Endothelial cell of umbilical vein (primary cell): Measurements from ENCODE around the gene RIT2.

Source experiments
- POLR2A ChIP-seq: IDR thresholded peaks from 2 replicates; pipeline ENCODE4 v1.6.1; 2012; ENCODE audit warnings: low read depth, mild to moderate bottlenecking, control low read depth, low read length
- TF ChIP-seq, protein P1 (sequence below), 2 donors: IDR thresholded peaks; 1 replicate in 1 of 2; 2 replicates in 1 of 2; pipeline ENCODE4 v1.5.1; 2011; ENCODE audit warnings: low read length in 2 of 2, mild to moderate bottlenecking in 2 of 2, moderate library complexity in 2 of 2, control low read depth in 1 of 2, inconsistent platforms in 1 of 2, low read depth in 1 of 2; ENCODE audit not compliant: insufficient read depth in 1 of 2; ENCODE audit errors: extremely low read depth in 1 of 2

DNA sequence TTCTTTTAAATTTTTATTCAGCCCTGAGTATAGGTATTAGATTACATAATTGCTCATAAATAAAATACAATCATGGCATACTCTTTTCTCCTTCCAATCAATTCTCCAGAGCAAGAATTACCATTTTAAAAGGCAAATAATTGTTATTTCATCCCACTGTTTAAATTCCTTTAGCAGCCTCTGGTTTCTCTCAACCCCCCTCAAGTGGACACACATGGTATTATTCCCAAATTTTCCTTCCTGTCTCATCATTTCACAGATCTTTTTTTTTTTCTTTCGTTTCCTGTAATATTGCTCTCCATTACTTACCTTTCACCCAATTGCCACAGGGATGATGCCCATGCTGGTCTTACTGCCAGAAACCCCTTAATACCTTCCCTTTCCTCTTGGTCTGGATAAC lies 385.2 kb downstream of the RIT2 start:
- TF ChIP-seq, protein P1, sequence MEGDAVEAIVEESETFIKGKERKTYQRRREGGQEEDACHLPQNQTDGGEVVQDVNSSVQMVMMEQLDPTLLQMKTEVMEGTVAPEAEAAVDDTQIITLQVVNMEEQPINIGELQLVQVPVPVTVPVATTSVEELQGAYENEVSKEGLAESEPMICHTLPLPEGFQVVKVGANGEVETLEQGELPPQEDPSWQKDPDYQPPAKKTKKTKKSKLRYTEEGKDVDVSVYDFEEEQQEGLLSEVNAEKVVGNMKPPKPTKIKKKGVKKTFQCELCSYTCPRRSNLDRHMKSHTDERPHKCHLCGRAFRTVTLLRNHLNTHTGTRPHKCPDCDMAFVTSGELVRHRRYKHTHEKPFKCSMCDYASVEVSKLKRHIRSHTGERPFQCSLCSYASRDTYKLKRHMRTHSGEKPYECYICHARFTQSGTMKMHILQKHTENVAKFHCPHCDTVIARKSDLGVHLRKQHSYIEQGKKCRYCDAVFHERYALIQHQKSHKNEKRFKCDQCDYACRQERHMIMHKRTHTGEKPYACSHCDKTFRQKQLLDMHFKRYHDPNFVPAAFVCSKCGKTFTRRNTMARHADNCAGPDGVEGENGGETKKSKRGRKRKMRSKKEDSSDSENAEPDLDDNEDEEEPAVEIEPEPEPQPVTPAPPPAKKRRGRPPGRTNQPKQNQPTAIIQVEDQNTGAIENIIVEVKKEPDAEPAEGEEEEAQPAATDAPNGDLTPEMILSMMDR (IDR thresholded peaks at IDR 0.05; ENCODE audit: extremely low read depth in 1 of 2, insufficient read depth in 1 of 2, low read depth in 1 of 2, low read length in 2 of 2): no peak
- TF ChIP-seq POLR2A: no peak
